Liver (tissue), 9 donors: ENCODE results near the gene DDI1. TPM values are rescaled to one million over a fixed set of nuclear protein-coding genes. Genes with fewer than 3 reads are reported as not detected.

Experiments
- DNase-seq: peaks from one replicate; pipeline ENCODE4 v3.0.0-alpha.2; 2017; ENCODE audit warnings: low spot score
- H3K27ac ChIP-seq, 2 donors: one replicate each; pipeline ENCODE4 v1.7.0; 2013; ENCODE audit warnings: inconsistent platforms in 2 of 2, low read length in 2 of 2, control low read depth in 1 of 2, low read depth in 1 of 2, mild to moderate bottlenecking in 1 of 2
- H3K27me3 ChIP-seq, 4 donors: one replicate each; pipeline versions ENCODE4 v1.6.1 to v1.7.0; 2013; ENCODE audit warnings: low read length in 3 of 4, inconsistent platforms in 1 of 4, mild to moderate bottlenecking in 1 of 4, moderate library complexity in 1 of 4; ENCODE audit not compliant: control insufficient read depth in 4 of 4, insufficient read depth in 4 of 4
- H3K36me3 ChIP-seq, 4 donors: one replicate each; pipeline versions ENCODE4 v1.6.1 to v1.7.0; 2013; ENCODE audit warnings: low read length in 3 of 4, mild to moderate bottlenecking in 3 of 4, low read depth in 1 of 4, moderate library complexity in 1 of 4; ENCODE audit not compliant: control insufficient read depth in 4 of 4, insufficient read depth in 3 of 4
- H3K4me1 ChIP-seq, 4 donors: one replicate each; pipeline versions ENCODE4 v1.6.1 to v1.7.0; 2013; ENCODE audit warnings: low read length in 3 of 4, mild to moderate bottlenecking in 3 of 4, moderate library complexity in 1 of 4; ENCODE audit not compliant: control insufficient read depth in 4 of 4, insufficient read depth in 4 of 4
- H3K4me3 ChIP-seq, 3 donors: one replicate each; pipeline versions ENCODE4 v1.6.1 to v1.7.0; 2013; ENCODE audit warnings: low read length in 3 of 3, control low read depth in 1 of 3, low read depth in 1 of 3, mild to moderate bottlenecking in 1 of 3
- H3K9ac ChIP-seq, 2 donors: one replicate each; pipeline ENCODE4 v1.7.0; 2013; ENCODE audit warnings: low read length in 2 of 2, mild to moderate bottlenecking in 2 of 2, moderate library complexity in 2 of 2, control low read depth in 1 of 2, low read depth in 1 of 2
- H3K9me3 ChIP-seq, 4 donors: one replicate each; pipeline versions ENCODE4 v1.6.1 to v1.7.0; 2013; ENCODE audit warnings: low read length in 3 of 4; ENCODE audit not compliant: control insufficient read depth in 4 of 4
- EGR1 ChIP-seq, 2 donors: IDR thresholded peaks; 2 replicates each; pipeline ENCODE4 v1.6.1; 2016 to 2018; ENCODE audit warnings: antibody characterized with exemption in 2 of 2, low read depth in 2 of 2
- FOXA1 ChIP-seq: IDR thresholded peaks from 2 replicates; pipeline ENCODE4 v1.6.1; 2016; ENCODE audit warnings: antibody characterized with exemption
- FOXA2 ChIP-seq: IDR thresholded peaks from 2 replicates; pipeline ENCODE4 v1.6.1; 2016; ENCODE audit warnings: antibody characterized with exemption
- GABPA ChIP-seq, 2 donors: IDR thresholded peaks in 1 of 2; conservative IDR thresholded peaks in 1 of 2; 2 replicates each; pipeline ENCODE4 v1.6.1; 2016; ENCODE audit warnings: antibody characterized with exemption in 2 of 2, mild to moderate bottlenecking in 1 of 2, moderate library complexity in 1 of 2
- HNF4A ChIP-seq, 2 donors: conservative IDR thresholded peaks; 2 replicates each; pipeline ENCODE4 v1.6.1; 2016; ENCODE audit warnings: antibody characterized with exemption in 2 of 2, mild to moderate bottlenecking in 2 of 2
- HNF4G ChIP-seq: IDR thresholded peaks from 2 replicates; pipeline ENCODE4 v1.6.1; 2016; ENCODE audit warnings: antibody characterized with exemption
- JUND ChIP-seq, 2 donors: IDR thresholded peaks; 2 replicates each; pipeline ENCODE4 v1.6.1; 2016; ENCODE audit warnings: antibody characterized with exemption in 2 of 2
- NR2F2 ChIP-seq: IDR thresholded peaks from 2 replicates; pipeline ENCODE4 v1.6.1; 2016; ENCODE audit warnings: antibody characterized with exemption
- RAD21 ChIP-seq, 2 donors: IDR thresholded peaks; 2 replicates each; pipeline ENCODE4 v1.6.1; 2016; ENCODE audit warnings: antibody characterized with exemption in 2 of 2, mild to moderate bottlenecking in 2 of 2
- RXRA ChIP-seq, 2 donors: IDR thresholded peaks; 2 replicates each; pipeline ENCODE4 v1.6.1; 2017 to 2018; ENCODE audit warnings: antibody characterized with exemption in 2 of 2, mild to moderate bottlenecking in 1 of 2
- SP1 ChIP-seq: IDR thresholded peaks from 2 replicates; pipeline ENCODE4 v1.6.1; 2018; ENCODE audit warnings: antibody characterized with exemption, mild to moderate bottlenecking
- TAF1 ChIP-seq: conservative IDR thresholded peaks from 2 replicates; pipeline ENCODE4 v1.6.1; 2016; ENCODE audit warnings: antibody characterized with exemption, mild to moderate bottlenecking
- YY1 ChIP-seq: IDR thresholded peaks from 2 replicates; pipeline ENCODE4 v1.6.1; 2016; ENCODE audit warnings: antibody characterized with exemption, mild to moderate bottlenecking
- WGBS: extraction: QIAGEN DNeasy Blood & Tissue Kit; methylation state at CpG from one replicate; pipeline ENCODE4 v1.1.7; 2013; 5-methylcytosine and 5-hydroxymethylcytosine counted together
- polyA plus RNA-seq, 2 donors: library from polyadenylated mRNA; stranded (reverse) in 1 of 2; unstranded in 1 of 2; fragments of 200-250 nt in 1 of 2; fragments of >200 nt in 1 of 2; fragmentation: Nextera tagmentation in 1 of 2; extraction: Ambion mirVana in 1 of 2; gene quantifications; one replicate each; pipeline versions ENCODE4 v1.2.1 to v1.2.3, GENCODE V29; 2013 to 2015
- total RNA-seq, 2 donors: library from RNA; depleted of rRNA; stranded (reverse); fragments of >200 nt; gene quantifications; one replicate each; pipeline ENCODE4 v1.2.3, GENCODE V29; 2014
- TF ChIP-seq, protein P1 (sequence below): IDR thresholded peaks from 2 replicates; pipeline ENCODE4 v1.6.1; 2016; ENCODE audit warnings: antibody characterized with exemption, mild to moderate bottlenecking
- TF ChIP-seq, protein P2 (sequence below): fragments of 150-350 bp; IDR thresholded peaks from 2 replicates; pipeline ENCODE4 v1.5.1; 2017; ENCODE audit warnings: improper control_type of control experiment, low read depth, low read length; ENCODE audit not compliant: missing input control
- TF ChIP-seq, protein P3 (sequence below): IDR thresholded peaks from 2 replicates; pipeline ENCODE4 v1.6.1; 2016; ENCODE audit warnings: antibody characterized with exemption
- donor health status: healthy.
- donor health status: healthy.
- donor health status: healthy.
- donor health status: healthy.
- donor health status: healthy.

Gene DDI1
- total and polyA plus RNA-seq, 4 donors: 0.07 TPM; not detected in 3

DNA sequence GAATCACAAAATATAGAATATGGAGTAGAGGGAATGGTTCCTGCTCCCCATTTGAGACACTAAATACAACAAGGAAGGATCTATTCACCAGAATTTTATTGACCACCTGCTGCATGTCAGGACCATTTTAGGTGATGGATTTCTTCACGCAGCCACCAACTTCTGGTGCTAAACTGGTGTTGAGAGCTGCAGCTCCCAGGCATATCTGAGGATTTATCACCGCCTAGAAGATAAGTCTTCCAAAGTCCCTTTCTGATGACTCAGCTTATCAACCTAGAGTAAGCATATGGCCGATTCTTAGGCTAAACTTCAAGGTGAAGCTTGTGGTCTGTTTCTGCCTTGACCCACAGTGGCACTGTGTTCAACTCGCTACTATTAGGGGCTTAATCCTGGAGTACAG lies 6.7 kb downstream of the DDI1 start:
- no peak for DNase-seq
- Histone ChIP-seq H3K27me3 (no peaks in the 10 kb centered on the region), H3K9me3 (peaks cover 0 to 1% (median 0%) of the 10 kb centered on the region in 4 donors), H3K36me3 (no peaks in the 10 kb centered on the region), H3K4me3 (no peak overlapping the region), H3K9ac (no peak overlapping the region), H3K27ac (no peak overlapping the region), H3K4me1 (no peaks in the 10 kb centered on the region)
- no peak for TF ChIP-seq HNF4G
- no peak for TF ChIP-seq RXRA (IDR thresholded peaks at IDR 0.05)
- WGBS: 63% methylated on average over 4 of the region's 4 CpGs

DNA sequence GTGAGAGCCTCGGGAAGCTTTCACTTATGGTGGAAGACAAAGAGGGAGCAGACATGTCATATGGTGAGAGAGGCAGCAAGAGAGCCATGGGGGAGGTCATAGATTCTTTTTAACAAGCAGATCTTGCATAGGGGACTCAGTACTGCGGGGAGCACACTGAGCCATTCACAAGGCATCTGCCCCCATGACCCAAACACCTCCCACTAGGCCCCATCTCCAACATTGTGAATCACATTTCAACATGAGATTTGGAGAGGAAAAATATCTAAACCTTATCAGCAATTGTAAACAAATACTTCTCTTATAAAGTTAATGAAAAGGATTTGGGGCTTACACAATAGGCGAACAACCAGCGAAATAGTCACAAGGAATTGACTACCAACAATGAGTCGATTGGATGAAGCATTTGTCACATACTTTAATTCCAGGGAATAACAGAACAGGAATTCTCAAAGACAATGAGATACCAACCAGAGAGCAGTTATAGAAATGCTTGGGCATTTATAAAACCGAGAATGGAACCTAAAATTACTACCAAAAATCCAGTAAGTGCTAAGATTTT lies 7.3 kb downstream of the DDI1 start:
- no peaks in the 10 kb centered on the region for H3K36me3 ChIP-seq
- H3K9me3 ChIP-seq: peaks cover 0 to 1% (median 0%) of the 10 kb centered on the region in 4 donors
- no peaks in the 10 kb centered on the region for H3K4me1 ChIP-seq
- WGBS: 85% methylated on average over 6 of the region's 6 CpGs
- H3K4me3 ChIP-seq: no peak overlapping the region
- no peak for DNase-seq
- no peaks in the 10 kb centered on the region for H3K27me3 ChIP-seq
- no peak overlapping the region for H3K27ac ChIP-seq
- TF ChIP-seq HNF4A (conservative IDR thresholded peaks at IDR 0.05) (no peak), FOXA2 (no peak), RXRA (IDR thresholded peaks at IDR 0.05) (no peak), JUND (IDR thresholded peaks at IDR 0.05) (no peak), SP1 (no peak), EGR1 (IDR thresholded peaks at IDR 0.05; ENCODE audit: low read depth in 2 of 2) (no peak), GABPA (IDR thresholded peaks at IDR 0.05 in 1 of 2, conservative IDR thresholded peaks at IDR 0.05 in 1 of 2) (no peak), TAF1 (no peak), HNF4G (no peak)
- TF ChIP-seq, protein P1, sequence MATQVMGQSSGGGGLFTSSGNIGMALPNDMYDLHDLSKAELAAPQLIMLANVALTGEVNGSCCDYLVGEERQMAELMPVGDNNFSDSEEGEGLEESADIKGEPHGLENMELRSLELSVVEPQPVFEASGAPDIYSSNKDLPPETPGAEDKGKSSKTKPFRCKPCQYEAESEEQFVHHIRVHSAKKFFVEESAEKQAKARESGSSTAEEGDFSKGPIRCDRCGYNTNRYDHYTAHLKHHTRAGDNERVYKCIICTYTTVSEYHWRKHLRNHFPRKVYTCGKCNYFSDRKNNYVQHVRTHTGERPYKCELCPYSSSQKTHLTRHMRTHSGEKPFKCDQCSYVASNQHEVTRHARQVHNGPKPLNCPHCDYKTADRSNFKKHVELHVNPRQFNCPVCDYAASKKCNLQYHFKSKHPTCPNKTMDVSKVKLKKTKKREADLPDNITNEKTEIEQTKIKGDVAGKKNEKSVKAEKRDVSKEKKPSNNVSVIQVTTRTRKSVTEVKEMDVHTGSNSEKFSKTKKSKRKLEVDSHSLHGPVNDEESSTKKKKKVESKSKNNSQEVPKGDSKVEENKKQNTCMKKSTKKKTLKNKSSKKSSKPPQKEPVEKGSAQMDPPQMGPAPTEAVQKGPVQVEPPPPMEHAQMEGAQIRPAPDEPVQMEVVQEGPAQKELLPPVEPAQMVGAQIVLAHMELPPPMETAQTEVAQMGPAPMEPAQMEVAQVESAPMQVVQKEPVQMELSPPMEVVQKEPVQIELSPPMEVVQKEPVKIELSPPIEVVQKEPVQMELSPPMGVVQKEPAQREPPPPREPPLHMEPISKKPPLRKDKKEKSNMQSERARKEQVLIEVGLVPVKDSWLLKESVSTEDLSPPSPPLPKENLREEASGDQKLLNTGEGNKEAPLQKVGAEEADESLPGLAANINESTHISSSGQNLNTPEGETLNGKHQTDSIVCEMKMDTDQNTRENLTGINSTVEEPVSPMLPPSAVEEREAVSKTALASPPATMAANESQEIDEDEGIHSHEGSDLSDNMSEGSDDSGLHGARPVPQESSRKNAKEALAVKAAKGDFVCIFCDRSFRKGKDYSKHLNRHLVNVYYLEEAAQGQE: no peak
- TF ChIP-seq, protein P2, sequence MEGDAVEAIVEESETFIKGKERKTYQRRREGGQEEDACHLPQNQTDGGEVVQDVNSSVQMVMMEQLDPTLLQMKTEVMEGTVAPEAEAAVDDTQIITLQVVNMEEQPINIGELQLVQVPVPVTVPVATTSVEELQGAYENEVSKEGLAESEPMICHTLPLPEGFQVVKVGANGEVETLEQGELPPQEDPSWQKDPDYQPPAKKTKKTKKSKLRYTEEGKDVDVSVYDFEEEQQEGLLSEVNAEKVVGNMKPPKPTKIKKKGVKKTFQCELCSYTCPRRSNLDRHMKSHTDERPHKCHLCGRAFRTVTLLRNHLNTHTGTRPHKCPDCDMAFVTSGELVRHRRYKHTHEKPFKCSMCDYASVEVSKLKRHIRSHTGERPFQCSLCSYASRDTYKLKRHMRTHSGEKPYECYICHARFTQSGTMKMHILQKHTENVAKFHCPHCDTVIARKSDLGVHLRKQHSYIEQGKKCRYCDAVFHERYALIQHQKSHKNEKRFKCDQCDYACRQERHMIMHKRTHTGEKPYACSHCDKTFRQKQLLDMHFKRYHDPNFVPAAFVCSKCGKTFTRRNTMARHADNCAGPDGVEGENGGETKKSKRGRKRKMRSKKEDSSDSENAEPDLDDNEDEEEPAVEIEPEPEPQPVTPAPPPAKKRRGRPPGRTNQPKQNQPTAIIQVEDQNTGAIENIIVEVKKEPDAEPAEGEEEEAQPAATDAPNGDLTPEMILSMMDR: no peak
- no peak overlapping the region for H3K9ac ChIP-seq

DNA sequence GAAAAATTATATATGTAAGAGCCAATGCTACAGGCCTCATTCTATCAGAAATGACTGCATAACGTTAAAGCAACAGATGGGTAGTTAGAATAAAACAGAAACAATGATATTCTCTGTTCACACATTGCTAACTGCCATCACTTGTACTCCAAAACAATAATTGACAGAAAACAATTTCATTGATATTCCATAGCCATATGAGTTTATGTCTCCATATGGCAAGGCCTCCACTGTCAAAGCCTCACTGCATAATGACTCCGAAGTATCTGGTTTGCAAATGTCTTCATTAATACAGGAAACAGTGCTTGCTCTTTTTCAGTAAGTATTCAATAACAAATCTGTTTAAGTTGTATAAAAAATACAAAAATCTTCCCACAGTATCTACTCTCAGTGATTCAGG lies 9.9 kb downstream of the DDI1 start:
- 95% methylated on average over 2 of the region's 2 CpGs for WGBS
- H3K4me1 ChIP-seq: no peaks in the 10 kb centered on the region
- TF ChIP-seq RAD21 (IDR thresholded peaks at IDR 0.05) (no peak), HNF4A (conservative IDR thresholded peaks at IDR 0.05) (no peak), YY1 (no peak), NR2F2 (no peak), FOXA1 (no peak), SP1 (no peak), EGR1 (IDR thresholded peaks at IDR 0.05; ENCODE audit: low read depth in 2 of 2) (no peak), JUND (IDR thresholded peaks at IDR 0.05) (no peak), GABPA (IDR thresholded peaks at IDR 0.05 in 1 of 2, conservative IDR thresholded peaks at IDR 0.05 in 1 of 2) (no peak)
- TF ChIP-seq, protein P3, sequence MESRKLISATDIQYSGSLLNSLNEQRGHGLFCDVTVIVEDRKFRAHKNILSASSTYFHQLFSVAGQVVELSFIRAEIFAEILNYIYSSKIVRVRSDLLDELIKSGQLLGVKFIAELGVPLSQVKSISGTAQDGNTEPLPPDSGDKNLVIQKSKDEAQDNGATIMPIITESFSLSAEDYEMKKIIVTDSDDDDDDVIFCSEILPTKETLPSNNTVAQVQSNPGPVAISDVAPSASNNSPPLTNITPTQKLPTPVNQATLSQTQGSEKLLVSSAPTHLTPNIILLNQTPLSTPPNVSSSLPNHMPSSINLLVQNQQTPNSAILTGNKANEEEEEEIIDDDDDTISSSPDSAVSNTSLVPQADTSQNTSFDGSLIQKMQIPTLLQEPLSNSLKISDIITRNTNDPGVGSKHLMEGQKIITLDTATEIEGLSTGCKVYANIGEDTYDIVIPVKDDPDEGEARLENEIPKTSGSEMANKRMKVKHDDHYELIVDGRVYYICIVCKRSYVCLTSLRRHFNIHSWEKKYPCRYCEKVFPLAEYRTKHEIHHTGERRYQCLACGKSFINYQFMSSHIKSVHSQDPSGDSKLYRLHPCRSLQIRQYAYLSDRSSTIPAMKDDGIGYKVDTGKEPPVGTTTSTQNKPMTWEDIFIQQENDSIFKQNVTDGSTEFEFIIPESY: no peak
- TF ChIP-seq, protein P2: no peak

More for the DNA sequence above, 9.9 kb downstream of the DDI1 start:
- Histone ChIP-seq H3K27me3 (no peaks in the 10 kb centered on the region), H3K9me3 (peaks cover 0 to 1% (median 0%) of the 10 kb centered on the region in 4 donors), H3K36me3 (no peaks in the 10 kb centered on the region), H3K9ac (no peak overlapping the region), H3K27ac (no peak overlapping the region), H3K4me3 (no peak overlapping the region)
- DNase-seq: no peak
